Ishikawa (cell line): ENCODE measurements around the gene PTPRN2.

Experiments used
- CEBPB ChIP-seq: IDR thresholded peaks from 2 replicates; pipeline ENCODE4 v1.6.1; 2012
- CREB1 ChIP-seq: IDR thresholded peaks from 2 replicates; pipeline ENCODE4 v1.6.1; 2012; ENCODE audit warnings: low read depth
- EGR1 ChIP-seq: IDR thresholded peaks from 2 replicates; pipeline ENCODE4 v1.6.1; 2012
- EP300 ChIP-seq: IDR thresholded peaks from 2 replicates; pipeline ENCODE4 v1.6.1; 2012; ENCODE audit warnings: borderline replicate concordance
- FOXM1 ChIP-seq: IDR thresholded peaks from 2 replicates; pipeline ENCODE4 v1.6.1; 2012; ENCODE audit warnings: low read depth, borderline replicate concordance
- NFIC ChIP-seq: IDR thresholded peaks from 2 replicates; pipeline ENCODE4 v1.6.1; 2012
- RAD21 ChIP-seq: IDR thresholded peaks from 2 replicates; pipeline ENCODE4 v1.6.1; 2012; ENCODE audit warnings: low read depth
- TAF1 ChIP-seq: IDR thresholded peaks from 2 replicates; pipeline ENCODE4 v1.6.1; 2012; ENCODE audit warnings: low read depth, mild to moderate bottlenecking
- TCF12 ChIP-seq: IDR thresholded peaks from 2 replicates; pipeline ENCODE4 v1.6.1; 2012; ENCODE audit warnings: low read depth
- TEAD4 ChIP-seq: IDR thresholded peaks from 2 replicates; pipeline ENCODE4 v1.6.1; 2012
- YY1 ChIP-seq: IDR thresholded peaks from 2 replicates; pipeline ENCODE4 v1.6.1; 2012; ENCODE audit warnings: low read depth
- ZBTB7A ChIP-seq: IDR thresholded peaks from 2 replicates; pipeline ENCODE4 v1.6.1; 2012; ENCODE audit warnings: low read depth
- TF ChIP-seq, protein P1 (sequence below): IDR thresholded peaks from 2 replicates; pipeline ENCODE4 v1.6.1; 2012
- TF ChIP-seq, protein P2 (sequence below): IDR thresholded peaks from 2 replicates; pipeline ENCODE4 v1.6.1; 2012
- TF ChIP-seq, protein P3 (sequence below): IDR thresholded peaks from 2 replicates; pipeline ENCODE4 v1.6.1; 2012; ENCODE audit warnings: low read depth, mild to moderate bottlenecking

PTPRN2 gene

DNA sequence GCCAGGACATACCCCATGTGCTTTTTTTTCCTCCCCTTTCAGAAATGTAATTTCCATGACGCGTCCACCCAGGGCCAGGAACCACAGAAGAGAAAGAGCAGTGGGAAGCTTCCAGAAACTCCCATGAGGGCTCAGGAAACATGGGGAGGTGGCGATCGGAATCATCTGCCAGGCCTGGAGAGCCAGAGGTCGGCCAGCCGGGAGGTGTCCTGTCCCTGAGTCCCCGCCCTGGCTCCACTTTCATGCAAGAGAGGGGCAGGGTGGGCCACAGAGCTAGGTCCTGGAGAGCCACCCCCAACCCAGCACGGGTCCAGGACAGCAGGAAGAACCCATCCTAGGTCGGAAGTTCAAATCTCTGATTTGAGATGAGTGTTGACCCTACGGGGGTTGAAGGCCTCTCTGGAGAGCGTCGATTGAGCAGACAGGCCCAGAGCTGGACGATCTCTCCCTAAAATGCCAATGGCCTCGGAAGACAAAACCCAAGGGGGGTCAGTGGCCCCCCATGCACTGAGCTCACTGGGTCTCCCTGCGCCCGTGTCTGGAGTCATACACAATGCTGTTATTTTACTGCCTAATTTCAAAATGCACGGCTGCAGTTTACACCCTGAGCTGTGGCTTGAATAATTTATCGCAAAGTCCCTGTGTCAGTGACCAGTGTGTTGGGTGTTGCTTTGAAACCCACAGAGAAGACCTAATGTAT is 594.1 kb downstream of the PTPRN2 start:
- no peak for TF ChIP-seq CREB1
- no peak for TF ChIP-seq TAF1
- no peak for TF ChIP-seq YY1
- TF ChIP-seq EP300: no peak
- no peak for TF ChIP-seq TEAD4

DNA sequence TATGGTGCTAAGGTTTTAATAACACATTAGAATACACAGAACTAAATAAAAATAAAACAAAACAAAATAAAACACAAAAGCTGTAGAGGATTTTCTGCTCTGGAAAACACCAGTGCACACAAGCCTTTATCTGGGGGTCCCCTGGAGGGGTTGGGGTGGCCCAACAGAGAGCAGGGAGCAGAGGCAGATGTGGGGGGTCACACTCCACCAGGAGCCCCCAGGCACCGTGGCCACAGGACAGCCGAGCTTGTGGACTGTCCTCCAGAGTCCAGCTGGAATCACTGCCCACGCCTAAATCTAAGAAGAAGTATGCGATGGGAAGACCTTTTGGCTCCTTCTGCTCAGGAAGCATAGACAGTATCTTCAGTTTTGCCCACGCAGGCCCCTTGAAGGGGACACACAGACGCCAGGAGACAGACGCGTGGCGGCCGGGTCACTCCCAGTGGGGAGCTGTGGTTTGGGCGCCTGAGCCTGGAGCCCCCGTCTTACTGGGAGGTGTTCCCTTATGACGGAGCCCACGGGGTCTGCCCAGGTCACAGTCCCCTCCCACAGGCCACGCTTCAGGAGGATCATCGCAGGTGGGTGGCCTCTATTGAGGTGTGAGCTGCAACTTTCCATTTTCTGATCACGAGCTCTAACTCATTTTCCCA is 595.0 kb downstream of the PTPRN2 start:
- no peak for TF ChIP-seq YY1
- TF ChIP-seq RAD21: no peak
- TF ChIP-seq ZBTB7A: no peak

DNA sequence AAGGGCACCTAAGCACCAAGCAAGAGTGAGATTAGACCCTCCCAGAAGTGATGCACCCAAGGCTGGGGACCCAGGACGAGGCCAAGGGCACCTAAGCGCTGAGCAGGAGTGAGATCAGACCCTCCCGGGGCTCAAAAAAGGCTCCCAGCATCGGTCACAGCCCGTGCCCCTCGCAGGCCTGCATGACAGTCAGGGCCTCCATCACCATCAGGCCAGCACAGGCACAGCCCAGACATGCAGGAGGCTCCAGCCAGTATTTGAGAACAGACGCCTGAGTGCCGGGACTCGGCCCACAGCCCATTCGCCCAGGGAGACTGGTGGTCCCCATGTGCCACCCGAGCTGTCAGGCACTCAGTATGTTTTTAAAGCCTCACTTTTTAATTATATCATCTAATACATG is 595.9 kb downstream of the PTPRN2 start:
- TF ChIP-seq EP300: no peak
- TF ChIP-seq TCF12: no peak
- no peak for TF ChIP-seq CREB1
- no peak for TF ChIP-seq RAD21
- TF ChIP-seq, protein P1, sequence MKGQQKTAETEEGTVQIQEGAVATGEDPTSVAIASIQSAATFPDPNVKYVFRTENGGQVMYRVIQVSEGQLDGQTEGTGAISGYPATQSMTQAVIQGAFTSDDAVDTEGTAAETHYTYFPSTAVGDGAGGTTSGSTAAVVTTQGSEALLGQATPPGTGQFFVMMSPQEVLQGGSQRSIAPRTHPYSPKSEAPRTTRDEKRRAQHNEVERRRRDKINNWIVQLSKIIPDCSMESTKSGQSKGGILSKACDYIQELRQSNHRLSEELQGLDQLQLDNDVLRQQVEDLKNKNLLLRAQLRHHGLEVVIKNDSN: no peak
- TF ChIP-seq, protein P2, sequence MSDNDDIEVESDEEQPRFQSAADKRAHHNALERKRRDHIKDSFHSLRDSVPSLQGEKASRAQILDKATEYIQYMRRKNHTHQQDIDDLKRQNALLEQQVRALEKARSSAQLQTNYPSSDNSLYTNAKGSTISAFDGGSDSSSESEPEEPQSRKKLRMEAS: no peak
- no peak for TF ChIP-seq EGR1
- TF ChIP-seq CEBPB: no peak
- no peak for TF ChIP-seq YY1
- TF ChIP-seq, protein P3, sequence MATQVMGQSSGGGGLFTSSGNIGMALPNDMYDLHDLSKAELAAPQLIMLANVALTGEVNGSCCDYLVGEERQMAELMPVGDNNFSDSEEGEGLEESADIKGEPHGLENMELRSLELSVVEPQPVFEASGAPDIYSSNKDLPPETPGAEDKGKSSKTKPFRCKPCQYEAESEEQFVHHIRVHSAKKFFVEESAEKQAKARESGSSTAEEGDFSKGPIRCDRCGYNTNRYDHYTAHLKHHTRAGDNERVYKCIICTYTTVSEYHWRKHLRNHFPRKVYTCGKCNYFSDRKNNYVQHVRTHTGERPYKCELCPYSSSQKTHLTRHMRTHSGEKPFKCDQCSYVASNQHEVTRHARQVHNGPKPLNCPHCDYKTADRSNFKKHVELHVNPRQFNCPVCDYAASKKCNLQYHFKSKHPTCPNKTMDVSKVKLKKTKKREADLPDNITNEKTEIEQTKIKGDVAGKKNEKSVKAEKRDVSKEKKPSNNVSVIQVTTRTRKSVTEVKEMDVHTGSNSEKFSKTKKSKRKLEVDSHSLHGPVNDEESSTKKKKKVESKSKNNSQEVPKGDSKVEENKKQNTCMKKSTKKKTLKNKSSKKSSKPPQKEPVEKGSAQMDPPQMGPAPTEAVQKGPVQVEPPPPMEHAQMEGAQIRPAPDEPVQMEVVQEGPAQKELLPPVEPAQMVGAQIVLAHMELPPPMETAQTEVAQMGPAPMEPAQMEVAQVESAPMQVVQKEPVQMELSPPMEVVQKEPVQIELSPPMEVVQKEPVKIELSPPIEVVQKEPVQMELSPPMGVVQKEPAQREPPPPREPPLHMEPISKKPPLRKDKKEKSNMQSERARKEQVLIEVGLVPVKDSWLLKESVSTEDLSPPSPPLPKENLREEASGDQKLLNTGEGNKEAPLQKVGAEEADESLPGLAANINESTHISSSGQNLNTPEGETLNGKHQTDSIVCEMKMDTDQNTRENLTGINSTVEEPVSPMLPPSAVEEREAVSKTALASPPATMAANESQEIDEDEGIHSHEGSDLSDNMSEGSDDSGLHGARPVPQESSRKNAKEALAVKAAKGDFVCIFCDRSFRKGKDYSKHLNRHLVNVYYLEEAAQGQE: no peak
- no peak for TF ChIP-seq NFIC
- TF ChIP-seq TEAD4: no peak
- TF ChIP-seq ZBTB7A: no peak
- no peak for TF ChIP-seq FOXM1
- TF ChIP-seq TAF1: no peak

DNA sequence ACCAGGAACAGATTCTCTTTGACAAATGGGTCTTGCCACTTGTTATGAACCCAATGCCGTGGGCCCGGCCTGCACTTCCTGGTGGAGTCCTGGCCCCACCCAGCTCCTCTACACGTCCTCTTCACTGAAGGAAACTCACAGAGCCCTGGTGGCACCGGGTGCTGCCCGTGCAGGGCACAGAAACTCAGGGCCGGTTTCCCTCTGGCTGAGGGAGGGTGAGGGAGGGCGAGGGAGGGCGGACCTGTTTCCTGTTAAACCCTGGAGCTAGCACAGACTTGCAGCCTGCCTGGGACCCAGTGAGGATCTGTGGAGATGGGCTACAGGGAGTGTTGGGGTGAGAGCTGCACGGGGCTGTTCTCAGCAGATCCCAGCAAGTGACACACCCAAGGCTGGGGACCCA is 596.3 kb downstream of the PTPRN2 start:
- TF ChIP-seq, protein P1: no peak
- TF ChIP-seq ZBTB7A: no peak
- TF ChIP-seq NFIC: no peak
- TF ChIP-seq RAD21: no peak
- TF ChIP-seq EGR1: no peak
- TF ChIP-seq CREB1: no peak
- TF ChIP-seq, protein P2: no peak
- TF ChIP-seq TEAD4: no peak
- TF ChIP-seq TAF1: no peak
- no peak for TF ChIP-seq CEBPB
- TF ChIP-seq, protein P3: no peak
- TF ChIP-seq FOXM1: no peak
- TF ChIP-seq EP300: no peak
- TF ChIP-seq TCF12: no peak
- no peak for TF ChIP-seq YY1

DNA sequence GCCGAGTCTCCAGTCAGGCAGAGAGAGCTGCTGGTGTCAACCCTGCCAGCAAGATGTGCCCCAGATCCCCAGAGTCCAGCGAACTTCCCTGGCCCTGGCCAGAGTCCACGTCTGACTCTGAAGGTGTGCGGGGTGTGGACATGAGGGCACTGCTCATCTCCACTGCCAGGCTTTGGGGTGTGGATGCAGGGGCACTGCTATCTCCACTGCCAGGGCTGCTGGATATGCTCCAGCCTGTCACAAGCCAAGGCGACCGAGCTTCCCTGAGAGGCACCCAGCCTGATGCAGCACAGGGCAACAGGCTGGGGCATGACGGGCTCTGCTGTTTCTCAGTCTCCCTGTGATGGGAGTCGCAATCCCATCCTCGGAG is 596.8 kb downstream of the PTPRN2 start:
- TF ChIP-seq, protein P2: no peak
- TF ChIP-seq, protein P3: no peak
- TF ChIP-seq EP300 (no peak), NFIC (no peak), TCF12 (no peak), TEAD4 (no peak), TAF1 (no peak), RAD21 (no peak), FOXM1 (no peak), CEBPB (no peak)
- TF ChIP-seq, protein P1: no peak
